ENCODE measurements around the gene CCL18. TPM values are rescaled to one million over a fixed set of nuclear protein-coding genes. Genes with fewer than 3 reads are reported as not detected.
A peak's percentile ranks its signal among the peaks of the same experiment; 100 is the strongest.
"Not testable (repeated sequence)": the region's sequence is repeated elsewhere in the genome, so short reads cannot be mapped to it uniquely, and the experiment has no call there.

CCL18 gene
- polyA plus RNA-seq, 3 donors from 2014 or later: 0.24 TPM; not detected in 2

- Mint-ChIP-seq H3K4me3 (peak overlapping the region; percentile 12 to 74 (median 56)), H3K27me3 (ENCODE audit: low read depth in 3 of 3) (peaks cover 14 to 15% (median 15%) of the 10 kb centered on the region in 3 donors), H3K36me3 (peaks cover 4 to 18% (median 11%) of the 10 kb centered on the region in 3 donors), H3K27ac (peak overlapping the region; percentile 38 to 89 (median 70)), H3K4me1 (peaks cover 85 to 97% of the 10 kb centered on the region in 2 donors)
- not testable (repeated sequence) for DNase-seq, H3K9me3 Mint-ChIP-seq
Measured at GRCh38 chr17:36092715-36093114, 28.6 kb downstream of the CCL18 start.

GRCh38 chr17:36094232-36094631 lies 30.2 kb downstream of the CCL18 start:
- no peak for DNase-seq
- Mint-ChIP-seq H3K4me3 (peak overlapping the region in 3 of 5 donors; percentile 11 to 74 (median 22)), H3K9me3 (no peaks in the 10 kb centered on the region), H3K27ac (peak overlapping the region; percentile 29 to 69 (median 54)), H3K27me3 (ENCODE audit: low read depth in 3 of 3) (peaks cover 10 to 13% (median 12%) of the 10 kb centered on the region in 3 donors), H3K36me3 (peaks cover 9 to 20% (median 15%) of the 10 kb centered on the region in 3 donors), H3K4me1 (peaks cover 79 to 96% of the 10 kb centered on the region in 2 donors)

GRCh38 chr17:36094746-36095145 lies 30.7 kb downstream of the CCL18 start:
- Mint-ChIP-seq H3K36me3 (peaks cover 13 to 25% (median 19%) of the 10 kb centered on the region in 3 donors), H3K4me3 (peak overlapping the region; percentile 2 to 68 (median 36)), H3K27ac (peak overlapping the region; percentile 29 to 81 (median 68)), H3K9me3 (no peaks in the 10 kb centered on the region), H3K4me1 (peaks cover 77 to 96% of the 10 kb centered on the region in 2 donors), H3K27me3 (ENCODE audit: low read depth in 3 of 3) (peaks cover 9 to 10% (median 10%) of the 10 kb centered on the region in 3 donors)
- DNase-seq: peak in 1 of 3 donors; percentile 45

- H3K36me3 Mint-ChIP-seq: peaks cover 13 to 29% (median 19%) of the 10 kb centered on the region in 3 donors
- peak overlapping the region; percentile 47 to 79 (median 70) for H3K4me3 Mint-ChIP-seq
- H3K9me3 Mint-ChIP-seq: no peaks in the 10 kb centered on the region
- H3K27ac Mint-ChIP-seq: peak overlapping the region; percentile 59 to 87 (median 80)
- peaks cover 1 to 3% (median 2%) of the 10 kb centered on the region in 3 donors for H3K27me3 Mint-ChIP-seq (ENCODE audit: low read depth in 3 of 3)
- DNase-seq: no peak
- peaks cover 72 to 94% of the 10 kb centered on the region in 2 donors for H3K4me1 Mint-ChIP-seq
Measured at GRCh38 chr17:36095992-36096391, 31.9 kb downstream of the CCL18 start.

GRCh38 chr17:36099004-36099403 lies 34.9 kb downstream of the CCL18 start:
- not testable (repeated sequence) for H3K9me3 Mint-ChIP-seq, DNase-seq, H3K4me3 Mint-ChIP-seq
- Mint-ChIP-seq H3K27me3 (ENCODE audit: low read depth in 3 of 3) (peaks cover 8 to 13% (median 9%) of the 10 kb centered on the region in 3 donors), H3K36me3 (peaks cover 13 to 27% (median 20%) of the 10 kb centered on the region in 3 donors), H3K4me1 (peaks cover 65 to 82% of the 10 kb centered on the region in 2 donors), H3K27ac (peak overlapping the region in 1 of 6 donors; percentile 35)

GRCh38 chr17:36103401-36103975 lies 39.4 kb downstream of the CCL18 start, which contains the start of gene CCL4:
TSS of gene CCL4 (plus strand) at chr17:36103827. CDS start at chr17:36103906, 79 bp downstream.
- not testable (repeated sequence) for H3K9me3 Mint-ChIP-seq
- Mint-ChIP-seq H3K36me3 (peaks cover 29 to 34% (median 34%) of the 10 kb centered on the region in 3 donors), H3K27ac (peak within 1 kb of the TSS; percentile 94 to 99 (median 98)), H3K27me3 (ENCODE audit: low read depth in 3 of 3) (peaks cover 14 to 21% (median 17%) of the 10 kb centered on the region in 3 donors), H3K4me3 (peak within 1 kb of the TSS; percentile 99 to 100 (median 99)), H3K4me1 (peaks cover 70 to 85% of the 10 kb centered on the region in 2 donors)
- peak; percentile 87 to 90 (median 89) for DNase-seq

- H3K27ac Mint-ChIP-seq: peak overlapping the region; percentile 94 to 99 (median 98)
- H3K9me3 Mint-ChIP-seq, DNase-seq: not testable (repeated sequence)
- H3K27me3 Mint-ChIP-seq (ENCODE audit: low read depth in 3 of 3): peaks cover 14 to 19% (median 17%) of the 10 kb centered on the region in 3 donors
- peaks cover 72 to 85% of the 10 kb centered on the region in 2 donors for H3K4me1 Mint-ChIP-seq
- peaks cover 23 to 31% (median 29%) of the 10 kb centered on the region in 3 donors for H3K36me3 Mint-ChIP-seq
- H3K4me3 Mint-ChIP-seq: peak overlapping the region; percentile 99 to 100 (median 99)
Measured at GRCh38 chr17:36104246-36104645, 40.2 kb downstream of the CCL18 start.

GRCh38 chr17:36104701-36105181 lies 40.7 kb downstream of the CCL18 start:
- H3K27me3 Mint-ChIP-seq (ENCODE audit: low read depth in 3 of 3): peaks cover 14 to 19% (median 17%) of the 10 kb centered on the region in 3 donors
- H3K27ac Mint-ChIP-seq: peak overlapping the region; percentile 94 to 99 (median 98)
- H3K4me1 Mint-ChIP-seq: peaks cover 70 to 85% of the 10 kb centered on the region in 2 donors
- H3K9me3 Mint-ChIP-seq: peaks cover 0 to 1% (median 0%) of the 10 kb centered on the region in 6 donors
- H3K36me3 Mint-ChIP-seq: peaks cover 19 to 28% (median 24%) of the 10 kb centered on the region in 3 donors
- peak overlapping the region; percentile 99 to 100 (median 99) for H3K4me3 Mint-ChIP-seq
- peak in 1 of 3 donors; percentile 36 for DNase-seq

- DNase-seq: peak; percentile 35 to 47 (median 41)
- Mint-ChIP-seq H3K4me1 (peaks cover 74 to 75% of the 10 kb centered on the region in 2 donors), H3K9me3 (peaks cover 0 to 1% (median 0%) of the 10 kb centered on the region in 6 donors), H3K4me3 (peak overlapping the region; percentile 99 to 100 (median 99)), H3K27me3 (ENCODE audit: low read depth in 3 of 3) (peaks cover 14 to 19% (median 17%) of the 10 kb centered on the region in 3 donors), H3K27ac (peak overlapping the region; percentile 94 to 99 (median 98)), H3K36me3 (peaks cover 19 to 28% (median 20%) of the 10 kb centered on the region in 3 donors)
Measured at GRCh38 chr17:36105781-36106492, 41.9 kb downstream of the CCL18 start.

- peaks cover 0 to 1% (median 0%) of the 10 kb centered on the region in 6 donors for H3K9me3 Mint-ChIP-seq
- H3K27me3 Mint-ChIP-seq (ENCODE audit: low read depth in 3 of 3): peaks cover 14 to 19% (median 17%) of the 10 kb centered on the region in 3 donors
- H3K4me3 Mint-ChIP-seq: peak overlapping the region; percentile 99 to 100 (median 99)
- H3K4me1 Mint-ChIP-seq: peaks cover 75 to 79% of the 10 kb centered on the region in 2 donors
- peak overlapping the region; percentile 94 to 99 (median 98) for H3K27ac Mint-ChIP-seq
- DNase-seq: peak in 1 of 3 donors; percentile 25
- peaks cover 19 to 28% (median 20%) of the 10 kb centered on the region in 3 donors for H3K36me3 Mint-ChIP-seq
Measured at GRCh38 chr17:36106493-36106835, 42.4 kb downstream of the CCL18 start.

GRCh38 chr17:36107660-36108059 lies 43.6 kb downstream of the CCL18 start:
- H3K27me3 Mint-ChIP-seq (ENCODE audit: low read depth in 3 of 3): peaks cover 14 to 20% (median 16%) of the 10 kb centered on the region in 3 donors
- peaks cover 77 to 79% of the 10 kb centered on the region in 2 donors for H3K4me1 Mint-ChIP-seq
- H3K36me3 Mint-ChIP-seq: peaks cover 21 to 29% (median 27%) of the 10 kb centered on the region in 3 donors
- peak overlapping the region; percentile 65 to 99 (median 69) for H3K4me3 Mint-ChIP-seq
- peak; percentile 76 to 82 (median 78) for DNase-seq
- peak overlapping the region; percentile 94 to 99 (median 98) for H3K27ac Mint-ChIP-seq
- H3K9me3 Mint-ChIP-seq: peaks cover 0 to 4% (median 0%) of the 10 kb centered on the region in 6 donors

- not testable (repeated sequence) for H3K9me3 Mint-ChIP-seq, DNase-seq
- Mint-ChIP-seq H3K4me1 (peaks cover 74 to 76% of the 10 kb centered on the region in 2 donors), H3K36me3 (peaks cover 24 to 30% (median 29%) of the 10 kb centered on the region in 3 donors), H3K27ac (peak overlapping the region; percentile 94 to 99 (median 98)), H3K27me3 (ENCODE audit: low read depth in 3 of 3) (peaks cover 13 to 19% (median 13%) of the 10 kb centered on the region in 3 donors), H3K4me3 (peak overlapping the region; percentile 65 to 99 (median 69))
Measured at GRCh38 chr17:36108265-36108664, 44.2 kb downstream of the CCL18 start.

GRCh38 chr17:36111068-36111490 lies 47.0 kb downstream of the CCL18 start:
- Mint-ChIP-seq H3K27ac (peak overlapping the region in 3 of 6 donors; percentile 18 to 81 (median 78)), H3K27me3 (ENCODE audit: low read depth in 3 of 3) (peaks cover 3 to 9% (median 7%) of the 10 kb centered on the region in 3 donors), H3K4me1 (peaks cover 57 to 59% of the 10 kb centered on the region in 2 donors), H3K36me3 (peaks cover 11 to 24% (median 22%) of the 10 kb centered on the region in 3 donors), H3K9me3 (peaks cover 0 to 4% (median 0%) of the 10 kb centered on the region in 6 donors), H3K4me3 (no peak overlapping the region)
- no peak for DNase-seq

All from immature natural killer cell (primary cell).